ENCODE measurements around the gene DGAT2.

DGAT2 gene

GRCh38 chr11:75780888-75781287, 12.3 kb downstream of the DGAT2 start:
- no peak for DNase-seq (ENCODE audit: low read depth)

DNA sequence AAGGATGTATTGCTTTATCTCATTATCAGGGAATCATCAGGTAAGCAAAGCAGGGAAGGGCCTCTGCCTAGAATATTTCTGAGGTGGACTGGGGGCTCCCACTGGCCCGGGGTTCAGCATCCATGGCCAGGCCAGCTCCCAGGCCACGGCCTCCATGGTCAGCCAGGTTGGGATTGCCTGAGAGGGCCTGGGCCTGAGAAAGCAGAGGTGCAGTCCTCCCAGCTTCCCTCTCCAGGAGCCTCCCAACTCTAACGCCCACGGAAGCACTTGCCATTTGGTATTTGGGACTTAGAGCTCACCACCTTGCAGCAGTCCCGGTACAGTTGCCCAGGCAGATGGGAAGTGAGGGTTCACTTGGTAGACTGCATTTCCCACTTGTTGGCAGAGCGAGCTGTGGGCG, 12.7 kb downstream of the DGAT2 start:
- DNase-seq (ENCODE audit: low read depth), result no peak

GRCh38 chr11:75781831-75782230, 13.3 kb downstream of the DGAT2 start:
- DNase-seq (ENCODE audit: low read depth), result no peak

- no peak for DNase-seq (ENCODE audit: low read depth)
These were observed 14.1 kb downstream of the DGAT2 start for GRCh38 chr11:75782540-75783263.

- DNase-seq (ENCODE audit: low read depth), result no peak
These were observed 15.0 kb downstream of the DGAT2 start for GRCh38 chr11:75783416-75784084.

DNA sequence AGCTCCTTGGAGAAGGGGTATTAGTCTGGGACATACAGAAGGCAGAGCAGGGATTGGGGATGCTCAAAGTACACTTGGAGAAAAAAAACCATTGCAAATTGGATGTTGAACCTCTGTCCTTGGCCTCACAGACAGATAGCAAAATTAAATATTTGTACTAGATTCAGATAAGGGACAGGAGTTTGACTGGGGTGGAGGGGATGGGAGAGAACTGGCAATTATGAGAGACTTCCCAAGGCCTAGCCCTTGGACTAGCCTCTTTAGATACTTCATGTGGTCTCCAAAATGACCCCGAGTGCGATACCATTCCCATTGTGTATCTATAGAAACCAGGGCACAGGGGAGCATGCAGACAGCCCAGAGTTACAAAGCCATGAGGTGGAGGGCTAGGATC, 15.5 kb downstream of the DGAT2 start:
- no peak for DNase-seq (ENCODE audit: low read depth)

GRCh38 chr11:75784506-75784905, 15.9 kb downstream of the DGAT2 start:
- no peak for DNase-seq (ENCODE audit: low read depth)

DNA sequence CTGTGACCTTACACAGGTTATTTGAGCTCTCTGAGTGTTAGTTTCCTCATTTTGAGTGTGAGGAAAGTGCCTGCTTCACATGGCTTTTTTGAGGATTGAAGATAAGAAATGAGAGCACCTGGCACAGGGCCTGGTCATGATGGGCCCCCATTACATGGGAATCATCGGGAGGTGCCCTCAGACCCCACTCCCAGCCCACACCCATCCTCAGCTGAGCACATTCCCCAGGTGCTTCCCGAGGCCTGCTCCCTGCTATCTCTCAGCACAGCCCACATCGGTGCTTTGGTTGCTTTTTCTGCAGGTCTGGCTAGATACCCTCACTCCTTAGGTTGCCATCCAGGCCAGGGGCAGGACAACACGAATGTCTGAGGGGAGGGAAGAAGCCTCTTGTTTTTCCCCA, 16.6 kb downstream of the DGAT2 start:
- DNase-seq (ENCODE audit: low read depth), result no peak

- no peak for DNase-seq (ENCODE audit: low read depth)
These were observed 17.6 kb downstream of the DGAT2 start for GRCh38 chr11:75786101-75786736.

GRCh38 chr11:75789521-75789920, 20.9 kb downstream of the DGAT2 start:
- DNase-seq (ENCODE audit: low read depth), result no peak

DNA sequence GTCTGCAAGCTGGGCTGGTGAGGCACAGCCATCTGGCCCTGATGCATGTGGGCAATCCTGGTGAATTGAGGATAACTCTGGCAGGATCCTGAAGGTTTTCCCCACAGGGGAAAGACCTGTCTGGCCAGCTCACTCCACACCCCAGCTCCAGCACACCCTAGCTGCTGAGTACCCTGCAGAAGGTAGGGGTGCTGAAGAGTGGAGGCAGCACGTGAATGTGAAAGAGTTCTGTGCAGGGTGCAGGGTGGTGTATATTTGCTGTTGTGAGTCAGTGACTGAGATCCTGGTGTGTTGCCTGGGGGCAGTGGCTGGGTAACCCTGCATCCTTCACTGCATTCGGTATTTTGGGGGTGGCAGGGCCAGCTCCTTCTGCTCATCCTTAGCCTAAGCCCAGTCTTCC, 22.4 kb downstream of the DGAT2 start:
- DNase-seq (ENCODE audit: low read depth), result no peak

DNA sequence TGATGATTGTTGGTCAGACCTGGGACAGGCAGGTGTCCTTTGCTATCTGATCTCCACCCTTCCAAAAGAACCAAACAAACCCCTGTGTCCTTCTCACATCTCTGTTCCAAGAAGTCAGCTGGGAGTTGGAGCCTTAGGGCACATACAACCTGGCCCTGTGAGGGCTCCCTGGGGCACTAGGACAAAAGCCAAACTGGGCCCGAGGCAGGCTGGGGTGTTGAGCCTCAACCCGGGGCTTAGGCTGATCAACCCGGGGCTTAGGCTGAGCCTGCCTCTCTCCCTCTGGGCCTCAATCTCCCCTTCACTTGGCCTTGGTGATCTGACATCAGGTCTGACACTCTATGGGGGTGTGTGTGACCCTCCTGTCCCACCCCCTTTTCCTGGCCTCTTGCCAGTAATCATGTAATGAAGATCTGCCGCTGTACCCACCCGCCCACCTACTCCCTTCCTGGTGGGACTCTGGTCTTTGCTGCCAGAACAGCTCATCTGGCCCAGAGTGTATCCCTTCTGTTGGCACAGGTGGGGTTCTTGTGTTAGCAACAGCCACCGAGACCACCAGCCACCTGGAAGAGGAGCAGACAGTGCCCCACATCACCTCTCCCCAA, 23.7 kb downstream of the DGAT2 start:
- no peak for DNase-seq (ENCODE audit: low read depth)

DNA sequence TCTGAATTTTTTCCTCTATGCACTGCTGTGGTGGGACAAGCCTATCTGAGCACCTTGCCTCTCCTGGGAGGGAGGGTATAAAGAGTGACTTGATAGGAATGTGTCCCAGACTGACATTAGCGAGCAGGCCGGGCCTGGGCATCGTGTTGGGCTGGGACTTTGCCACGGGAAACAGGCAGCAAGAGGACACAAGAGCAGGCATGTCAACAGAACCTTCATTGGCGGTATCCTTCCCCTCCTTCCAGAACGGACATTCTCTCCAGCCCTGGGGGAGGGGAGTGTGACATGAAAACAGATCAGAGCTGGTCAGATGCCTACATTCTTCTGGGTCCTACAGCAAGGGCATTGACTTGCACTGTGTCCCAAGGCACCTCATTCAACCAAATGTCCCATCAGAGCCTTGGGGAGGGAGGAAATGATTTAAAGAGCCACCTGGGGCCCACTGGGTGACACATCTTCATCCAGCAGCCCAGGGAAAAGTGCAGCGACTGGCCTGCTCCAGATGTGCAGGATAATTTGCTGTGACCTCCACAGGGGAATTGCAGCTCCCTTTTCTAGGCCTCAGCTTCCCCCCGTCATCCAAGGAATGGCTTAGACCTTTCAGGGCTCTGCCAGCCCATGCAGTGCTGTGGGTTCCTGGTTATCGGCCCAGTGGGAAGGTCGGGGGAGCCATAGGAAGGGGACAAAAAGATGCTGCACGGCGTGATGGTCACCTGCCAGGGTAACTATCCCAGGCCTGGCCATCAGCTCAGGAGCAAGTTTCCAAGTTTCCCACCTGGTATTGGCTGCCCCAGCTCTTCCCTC, 24.6 kb downstream of the DGAT2 start:
- DNase-seq (ENCODE audit: low read depth), result no peak

DNA sequence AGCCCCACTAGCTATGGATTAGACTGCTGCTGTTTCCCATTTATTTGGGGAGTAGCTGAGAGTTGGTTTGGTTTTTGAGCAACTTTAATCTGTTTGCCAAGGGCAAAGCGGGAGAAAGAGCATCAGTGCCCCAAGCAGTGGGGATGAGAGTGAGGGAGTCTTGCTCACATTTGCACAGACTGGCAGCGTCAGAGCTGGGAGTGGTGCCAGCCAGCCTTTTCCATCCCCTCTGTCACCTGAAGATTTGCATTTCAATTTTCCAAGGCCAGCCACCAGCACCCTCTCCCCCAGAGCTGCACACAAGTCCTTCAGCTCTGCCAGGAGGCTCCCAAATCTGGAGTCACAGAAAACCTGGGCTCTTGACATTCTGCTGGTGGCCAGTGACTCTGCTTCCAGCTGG, 25.4 kb downstream of the DGAT2 start:
- DNase-seq (ENCODE audit: low read depth), result no peak

DNA sequence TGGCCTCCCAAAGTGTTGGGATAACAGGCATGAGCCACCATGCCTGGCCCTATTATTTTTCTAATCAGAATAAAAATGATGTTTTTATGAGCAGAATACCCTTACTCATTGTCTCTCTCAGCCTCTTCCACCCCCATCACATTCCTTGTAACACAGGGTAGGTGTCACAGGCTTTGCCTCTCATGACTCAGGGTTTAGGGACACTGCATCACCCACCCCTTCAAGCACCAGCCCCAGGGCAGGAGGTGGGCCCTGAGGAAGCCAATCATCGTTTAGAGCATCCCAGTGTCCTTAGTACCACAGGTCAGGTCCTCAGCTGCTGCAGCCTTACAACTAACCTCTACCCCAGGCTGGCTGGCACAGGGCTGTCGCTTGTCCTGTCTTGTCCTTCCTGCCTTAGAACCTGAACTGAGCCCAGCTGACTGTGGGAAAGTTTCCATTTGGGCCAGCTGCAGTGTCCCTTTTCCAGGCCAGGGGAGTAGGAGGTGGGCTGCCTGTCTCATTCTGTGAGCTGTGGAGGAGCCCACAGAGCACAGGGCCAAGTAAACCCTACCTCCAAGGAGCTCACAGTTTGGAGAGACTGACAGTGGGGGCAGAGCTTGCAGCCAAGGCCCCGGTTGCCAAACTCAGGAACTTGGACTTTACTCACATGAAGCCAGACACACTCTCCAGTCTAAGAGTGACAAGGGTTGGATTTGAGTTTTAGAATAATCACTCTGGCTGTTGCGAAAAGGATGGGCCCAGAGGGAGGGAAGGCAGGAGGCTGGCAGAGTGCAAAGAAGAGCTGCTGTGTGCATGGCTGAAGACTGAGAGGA, 26.9 kb downstream of the DGAT2 start:
- no peak for DNase-seq (ENCODE audit: low read depth)

- no peak for DNase-seq (ENCODE audit: low read depth)
These were observed 27.5 kb downstream of the DGAT2 start for GRCh38 chr11:75796091-75796435.

- no peak for DNase-seq (ENCODE audit: low read depth)
These were observed 28.5 kb downstream of the DGAT2 start for GRCh38 chr11:75797116-75797515.

DNA sequence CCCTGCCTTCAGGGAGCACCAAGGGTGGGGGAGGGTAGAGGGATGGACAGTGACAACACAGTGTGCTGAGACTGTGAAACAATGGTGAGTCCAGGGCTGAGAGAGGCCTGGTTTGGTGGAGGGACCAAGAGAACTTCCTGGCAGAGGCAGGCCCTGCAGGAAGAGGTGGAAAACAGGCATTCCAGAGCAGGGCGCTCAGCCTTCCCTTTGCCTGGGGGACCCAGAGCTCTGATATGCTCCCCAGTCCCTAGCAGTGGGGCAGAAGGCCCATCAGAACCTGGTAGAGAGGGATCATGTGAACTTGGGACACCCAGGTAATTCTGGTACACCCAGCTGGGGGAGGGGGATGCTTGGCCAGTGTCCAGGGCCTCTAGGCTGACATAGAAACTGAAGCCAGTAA, 29.2 kb downstream of the DGAT2 start:
- no peak for DNase-seq (ENCODE audit: low read depth)

GRCh38 chr11:75800136-75800675, 31.6 kb downstream of the DGAT2 start:
- no peak for DNase-seq (ENCODE audit: low read depth)

- no peak for DNase-seq (ENCODE audit: low read depth)
These were observed 32.3 kb downstream of the DGAT2 start for GRCh38 chr11:75800728-75801361.
